Measurements from ENCODE around the gene SLC25A24. TPM values are rescaled to one million over a fixed set of nuclear protein-coding genes. Genes with fewer than 3 reads are reported as not detected.

The SLC25A24 gene
- polyA plus RNA-seq, 1 donor: 34.5 TPM

GRCh38 chr1:108200687-108201051 lies 526 bp upstream of the SLC25A24 start:
- peaks cover 7% of the 10 kb centered on the region for H3K36me3 ChIP-seq (ENCODE audit: control insufficient read depth, insufficient read depth, low read length)
- H3K9me3 ChIP-seq (ENCODE audit: control insufficient read depth, low read depth, low read length): peaks cover 3% of the 10 kb centered on the region
- no peaks in the 10 kb centered on the region for H3K27me3 ChIP-seq (ENCODE audit: control insufficient read depth, insufficient read depth, low read length)
- peaks cover 4% of the 10 kb centered on the region for H3K4me1 ChIP-seq (ENCODE audit: control insufficient read depth, insufficient read depth, low read length)
- H3K4me3 ChIP-seq (ENCODE audit: low read length): peak overlapping the region; percentile 83
- peak overlapping the region; percentile 80 for H3K27ac ChIP-seq (ENCODE audit: low read length)
- no CpG with 5 or more reads among the region's 10 CpGs for WGBS (ENCODE audit: insufficient coverage, low lambda C conversion rate)
- DNase-seq: peak; percentile 14 to 62

- Histone ChIP-seq H3K4me1 (ENCODE audit: control insufficient read depth, insufficient read depth, low read length) (peaks cover 4% of the 10 kb centered on the region), H3K36me3 (ENCODE audit: control insufficient read depth, insufficient read depth, low read length) (peaks cover 17% of the 10 kb centered on the region), H3K27me3 (ENCODE audit: control insufficient read depth, insufficient read depth, low read length) (no peaks in the 10 kb centered on the region), H3K27ac (ENCODE audit: low read length) (peak overlapping the region; percentile 92), H3K4me3 (ENCODE audit: low read length) (peak overlapping the region; percentile 83), H3K9me3 (ENCODE audit: control insufficient read depth, low read depth, low read length) (peaks cover 8% of the 10 kb centered on the region)
- DNase-seq: peak; percentile 62 to 85
- WGBS (ENCODE audit: insufficient coverage, low lambda C conversion rate): 20% methylated on average over 1 of the region's 9 CpGs
Observed at GRCh38 chr1:108199201-108199691, 897 bp downstream of the SLC25A24 start.

- Histone ChIP-seq H3K27me3 (ENCODE audit: control insufficient read depth, insufficient read depth, low read length) (no peaks in the 10 kb centered on the region), H3K4me3 (ENCODE audit: low read length) (no peak overlapping the region), H3K4me1 (ENCODE audit: control insufficient read depth, insufficient read depth, low read length) (no peaks in the 10 kb centered on the region), H3K36me3 (ENCODE audit: control insufficient read depth, insufficient read depth, low read length) (peaks cover 20% of the 10 kb centered on the region), H3K27ac (ENCODE audit: low read length) (no peak overlapping the region), H3K9me3 (ENCODE audit: control insufficient read depth, low read depth, low read length) (peaks cover 17% of the 10 kb centered on the region)
- no CpG with 5 or more reads among the region's 1 CpG for WGBS (ENCODE audit: insufficient coverage, low lambda C conversion rate)
- no peak for DNase-seq
Observed at GRCh38 chr1:108194051-108194450, 6.1 kb downstream of the SLC25A24 start.

- no peaks in the 10 kb centered on the region for H3K27me3 ChIP-seq (ENCODE audit: control insufficient read depth, insufficient read depth, low read length)
- H3K4me1 ChIP-seq (ENCODE audit: control insufficient read depth, insufficient read depth, low read length): no peaks in the 10 kb centered on the region
- no peak for DNase-seq
- no peak overlapping the region for H3K27ac ChIP-seq (ENCODE audit: low read length)
- H3K4me3 ChIP-seq (ENCODE audit: low read length): no peak overlapping the region
- no CpG with 5 or more reads among the region's 1 CpG for WGBS (ENCODE audit: insufficient coverage, low lambda C conversion rate)
- peaks cover 17% of the 10 kb centered on the region for H3K9me3 ChIP-seq (ENCODE audit: control insufficient read depth, low read depth, low read length)
- peaks cover 26% of the 10 kb centered on the region for H3K36me3 ChIP-seq (ENCODE audit: control insufficient read depth, insufficient read depth, low read length)
Observed at GRCh38 chr1:108193333-108193732, 6.8 kb downstream of the SLC25A24 start.

- no peak for DNase-seq
- H3K9me3 ChIP-seq (ENCODE audit: control insufficient read depth, low read depth, low read length): peaks cover 17% of the 10 kb centered on the region
- no peaks in the 10 kb centered on the region for H3K4me1 ChIP-seq (ENCODE audit: control insufficient read depth, insufficient read depth, low read length)
- no peak overlapping the region for H3K27ac ChIP-seq (ENCODE audit: low read length)
- H3K4me3 ChIP-seq (ENCODE audit: low read length): no peak overlapping the region
- no peaks in the 10 kb centered on the region for H3K27me3 ChIP-seq (ENCODE audit: control insufficient read depth, insufficient read depth, low read length)
- WGBS (ENCODE audit: insufficient coverage, low lambda C conversion rate): no CpG with 5 or more reads among the region's 28 CpGs
- peaks cover 26% of the 10 kb centered on the region for H3K36me3 ChIP-seq (ENCODE audit: control insufficient read depth, insufficient read depth, low read length)
Observed at GRCh38 chr1:108192581-108192980, 7.6 kb downstream of the SLC25A24 start.

DNA sequence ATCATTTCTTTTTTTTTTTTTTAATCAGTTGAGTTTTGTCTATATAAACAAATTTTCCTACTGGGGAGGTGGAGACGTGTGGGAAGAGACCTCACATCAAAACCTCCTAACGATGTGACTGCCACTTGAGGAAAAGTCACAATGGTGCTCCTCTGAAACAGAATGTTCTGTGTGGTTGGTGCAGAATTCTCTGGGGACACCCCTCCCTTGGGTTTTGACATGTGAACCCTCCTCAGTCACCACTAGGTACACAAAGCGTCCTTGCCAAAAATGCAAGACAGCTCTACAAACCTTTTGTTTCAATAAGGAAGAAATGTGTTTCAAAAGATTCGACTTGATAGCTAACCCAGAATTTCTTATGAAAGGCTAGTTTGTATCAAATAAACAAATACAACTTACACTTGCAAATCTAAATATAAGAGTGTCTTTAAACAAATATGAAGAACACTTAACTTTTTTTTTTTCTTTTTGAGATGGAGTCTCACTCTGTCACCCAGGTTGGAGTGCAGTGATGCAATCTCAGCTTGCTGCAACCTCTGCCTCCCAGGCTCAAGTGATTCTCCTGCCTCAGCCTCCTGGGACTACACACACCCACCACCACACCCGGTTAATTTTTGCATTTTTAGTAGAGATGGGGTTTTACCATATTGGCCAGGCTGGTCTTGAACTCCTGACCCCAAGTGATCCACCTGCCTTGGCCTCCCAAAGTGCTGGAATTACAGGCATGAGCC lies 9.3 kb downstream of the SLC25A24 start:
- WGBS (ENCODE audit: insufficient coverage, low lambda C conversion rate): 100% methylated on average over 2 of the region's 5 CpGs
- no peak overlapping the region for H3K27ac ChIP-seq (ENCODE audit: low read length)

DNA sequence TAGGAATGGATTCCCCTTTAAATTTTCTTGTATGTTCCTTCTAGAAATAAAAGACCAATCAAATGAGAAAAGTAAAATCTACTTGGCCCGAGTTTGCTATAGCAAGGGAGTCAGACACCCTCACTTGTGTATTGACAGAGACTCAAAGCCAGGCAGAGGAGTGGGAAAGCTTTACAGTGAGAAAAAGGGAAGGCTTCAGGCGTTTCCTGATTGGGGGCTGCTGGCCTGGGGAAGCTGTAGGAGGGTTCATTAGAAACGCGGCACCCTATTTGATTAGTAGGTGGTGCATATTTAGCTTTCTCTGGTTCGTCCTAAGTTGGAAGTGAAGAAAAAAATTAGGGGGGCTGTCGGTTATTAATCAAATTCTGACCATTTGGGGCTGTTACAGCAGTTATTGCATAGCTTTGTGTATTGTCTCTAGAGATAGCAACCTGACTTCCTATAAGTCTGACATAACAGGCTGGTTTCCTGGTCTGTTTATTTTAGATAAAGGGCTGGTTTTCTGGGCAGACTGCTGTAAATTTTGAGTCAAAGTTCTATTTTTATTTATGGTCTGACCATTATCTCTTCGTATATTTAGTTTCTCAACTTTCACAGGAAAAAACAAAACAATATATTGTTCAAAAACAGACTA lies 10.0 kb downstream of the SLC25A24 start:
- Histone ChIP-seq H3K36me3 (ENCODE audit: control insufficient read depth, insufficient read depth, low read length) (peaks cover 15% of the 10 kb centered on the region), H3K9me3 (ENCODE audit: control insufficient read depth, low read depth, low read length) (peaks cover 13% of the 10 kb centered on the region), H3K27me3 (ENCODE audit: control insufficient read depth, insufficient read depth, low read length) (no peaks in the 10 kb centered on the region), H3K4me3 (ENCODE audit: low read length) (no peak overlapping the region), H3K27ac (ENCODE audit: low read length) (no peak overlapping the region), H3K4me1 (ENCODE audit: control insufficient read depth, insufficient read depth, low read length) (no peaks in the 10 kb centered on the region)
- WGBS (ENCODE audit: insufficient coverage, low lambda C conversion rate): 62% methylated on average over 2 of the region's 7 CpGs
- DNase-seq: no peak

More for the DNA sequence above, 9.3 kb downstream of the SLC25A24 start:
- Histone ChIP-seq H3K36me3 (ENCODE audit: control insufficient read depth, insufficient read depth, low read length) (peaks cover 21% of the 10 kb centered on the region), H3K9me3 (ENCODE audit: control insufficient read depth, low read depth, low read length) (peaks cover 16% of the 10 kb centered on the region), H3K4me3 (ENCODE audit: low read length) (no peak overlapping the region), H3K4me1 (ENCODE audit: control insufficient read depth, insufficient read depth, low read length) (no peaks in the 10 kb centered on the region), H3K27me3 (ENCODE audit: control insufficient read depth, insufficient read depth, low read length) (no peaks in the 10 kb centered on the region)
- DNase-seq: no peak

GRCh38 chr1:108188801-108189200 lies 11.3 kb downstream of the SLC25A24 start:
- Histone ChIP-seq H3K4me3 (ENCODE audit: low read length) (no peak overlapping the region), H3K4me1 (ENCODE audit: control insufficient read depth, insufficient read depth, low read length) (no peaks in the 10 kb centered on the region), H3K36me3 (ENCODE audit: control insufficient read depth, insufficient read depth, low read length) (peaks cover 19% of the 10 kb centered on the region), H3K27me3 (ENCODE audit: control insufficient read depth, insufficient read depth, low read length) (no peaks in the 10 kb centered on the region), H3K9me3 (ENCODE audit: control insufficient read depth, low read depth, low read length) (peaks cover 9% of the 10 kb centered on the region), H3K27ac (ENCODE audit: low read length) (no peak overlapping the region)
- WGBS (ENCODE audit: insufficient coverage, low lambda C conversion rate): no CpG with 5 or more reads among the region's 1 CpG
- DNase-seq: no peak

GRCh38 chr1:108182959-108183700 lies 17.0 kb downstream of the SLC25A24 start:
- Histone ChIP-seq H3K4me3 (ENCODE audit: low read length) (no peak overlapping the region), H3K9me3 (ENCODE audit: control insufficient read depth, low read depth, low read length) (no peaks in the 10 kb centered on the region), H3K27ac (ENCODE audit: low read length) (no peak overlapping the region), H3K4me1 (ENCODE audit: control insufficient read depth, insufficient read depth, low read length) (no peaks in the 10 kb centered on the region), H3K36me3 (ENCODE audit: control insufficient read depth, insufficient read depth, low read length) (peaks cover 36% of the 10 kb centered on the region), H3K27me3 (ENCODE audit: control insufficient read depth, insufficient read depth, low read length) (no peaks in the 10 kb centered on the region)
- no CpG with 5 or more reads among the region's 2 CpGs for WGBS (ENCODE audit: insufficient coverage, low lambda C conversion rate)
- no peak for DNase-seq

GRCh38 chr1:108179018-108179417 lies 21.1 kb downstream of the SLC25A24 start:
- peaks cover 46% of the 10 kb centered on the region for H3K36me3 ChIP-seq (ENCODE audit: control insufficient read depth, insufficient read depth, low read length)
- H3K9me3 ChIP-seq (ENCODE audit: control insufficient read depth, low read depth, low read length): peaks cover 10% of the 10 kb centered on the region
- no peak overlapping the region for H3K4me3 ChIP-seq (ENCODE audit: low read length)
- no CpG with 5 or more reads among the region's 1 CpG for WGBS (ENCODE audit: insufficient coverage, low lambda C conversion rate)
- no peak overlapping the region for H3K27ac ChIP-seq (ENCODE audit: low read length)
- no peaks in the 10 kb centered on the region for H3K27me3 ChIP-seq (ENCODE audit: control insufficient read depth, insufficient read depth, low read length)
- DNase-seq: no peak
- no peaks in the 10 kb centered on the region for H3K4me1 ChIP-seq (ENCODE audit: control insufficient read depth, insufficient read depth, low read length)
